Measurements from ENCODE around the gene CCDC50.

DNA sequence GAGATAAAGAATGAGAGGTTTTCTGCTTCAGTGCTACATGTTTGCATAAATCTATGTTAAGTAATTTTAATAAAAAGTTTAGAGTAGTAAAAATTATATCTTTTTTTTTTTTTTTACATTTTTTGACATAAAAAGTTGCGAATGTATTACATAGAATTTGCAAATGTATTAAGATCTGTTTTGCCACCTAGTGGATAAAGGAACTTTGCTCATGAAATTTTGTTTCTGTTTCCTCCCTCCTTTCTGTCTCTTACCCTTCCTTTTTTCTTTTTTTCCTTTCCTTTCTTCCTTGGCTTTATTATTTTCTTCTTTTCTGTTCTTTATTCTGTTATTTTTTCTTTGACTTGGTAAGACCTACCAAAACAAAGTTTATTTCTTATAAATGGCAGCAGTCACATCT is 59.6 kb downstream of the CCDC50 start:
- TF ChIP-seq, protein P1, sequence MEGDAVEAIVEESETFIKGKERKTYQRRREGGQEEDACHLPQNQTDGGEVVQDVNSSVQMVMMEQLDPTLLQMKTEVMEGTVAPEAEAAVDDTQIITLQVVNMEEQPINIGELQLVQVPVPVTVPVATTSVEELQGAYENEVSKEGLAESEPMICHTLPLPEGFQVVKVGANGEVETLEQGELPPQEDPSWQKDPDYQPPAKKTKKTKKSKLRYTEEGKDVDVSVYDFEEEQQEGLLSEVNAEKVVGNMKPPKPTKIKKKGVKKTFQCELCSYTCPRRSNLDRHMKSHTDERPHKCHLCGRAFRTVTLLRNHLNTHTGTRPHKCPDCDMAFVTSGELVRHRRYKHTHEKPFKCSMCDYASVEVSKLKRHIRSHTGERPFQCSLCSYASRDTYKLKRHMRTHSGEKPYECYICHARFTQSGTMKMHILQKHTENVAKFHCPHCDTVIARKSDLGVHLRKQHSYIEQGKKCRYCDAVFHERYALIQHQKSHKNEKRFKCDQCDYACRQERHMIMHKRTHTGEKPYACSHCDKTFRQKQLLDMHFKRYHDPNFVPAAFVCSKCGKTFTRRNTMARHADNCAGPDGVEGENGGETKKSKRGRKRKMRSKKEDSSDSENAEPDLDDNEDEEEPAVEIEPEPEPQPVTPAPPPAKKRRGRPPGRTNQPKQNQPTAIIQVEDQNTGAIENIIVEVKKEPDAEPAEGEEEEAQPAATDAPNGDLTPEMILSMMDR (IDR thresholded peaks at IDR 0.05) = peak in 2 of 6 experiments; percentile 5 to 8
- TF ChIP-seq POLR2A (IDR thresholded peaks at IDR 0.05) (no peak), POLR2AphosphoS5 (IDR thresholded peaks at IDR 0.05) (no peak)

Data from upper lobe of left lung (tissue), 4 donors.